HCT116 (cell line): ENCODE data around the gene GNB1. TPM values are rescaled to one million over a fixed set of nuclear protein-coding genes. Genes with fewer than 3 reads are reported as not detected.

Experiments used
- ATAC-seq: fragments of 200-7000 bp; cut with Tn5 transposase; 2 replicates; pipeline ENCODE4 v1.9.1; 2020; ENCODE audit warnings: mild to moderate bottlenecking, moderate library complexity
- BruUV-seq: library from RNA; stranded (reverse); fragments of 400-500 nt; replicated peaks from 2 replicates; lab custom pipeline; 2021; lab: Mats Ljungman, UMichigan
- CTCF ChIA-PET: fragments of 300-600 bp; sonication (Branson Sonifier 250); formaldehyde crosslinking; loops from one replicate; lab custom pipeline; 2021; ENCODE audit warnings: antibody characterized with exemption; lab: Charles Lee
- POLR2A ChIA-PET: fragments of 300-600, 350-600 bp; sonication (Branson Sonifier 250); formaldehyde crosslinking; loops from one replicate; lab custom pipeline; 2021; ENCODE audit warnings: antibody characterized with exemption; lab: Charles Lee
- RAD21 ChIA-PET, 2 experiments: fragments of 300-600 bp; sonication (Branson Sonifier 250); formaldehyde crosslinking; loops; one replicate each; lab custom pipeline; 2023; ENCODE audit warnings: low total read pairs in 2 of 2; ENCODE audit not compliant: uncharacterized antibody in 2 of 2, unreplicated experiment in 2 of 2, low non-redundant PET in 1 of 2; lab: Charles Lee
- DNase-seq: peaks from one replicate; pipeline ENCODE4 v3.0.0-alpha.2; 2010; ENCODE audit warnings: low read depth, low spot score
- H2AFZ ChIP-seq: fragments of 200-600 bp; shearing (Covaris generic), sonication (generic); 2 replicates; pipeline ENCODE4 v1.6.1; 2017; ENCODE audit warnings: low read depth, mixed run types, mixed read lengths, antibody characterized with exemption, low read length; ENCODE audit not compliant: poor library complexity, severe bottlenecking
- H3K27ac ChIP-seq: 2 replicates; pipeline ENCODE4 v1.5.1; 2012; ENCODE audit warnings: low read depth, low read length
- H3K27me3 ChIP-seq: fragments of 200-600 bp; sonication (generic); 2 replicates; pipeline ENCODE4 v1.6.1; 2016; ENCODE audit warnings: mixed run types, low read length, mixed read lengths; ENCODE audit not compliant: insufficient read depth
- H3K36me3 ChIP-seq, 2 experiments: fragments of 200-500 bp in 1 of 2; fragments of 200-600 bp in 1 of 2; sonication (Bioruptor generic) in 1 of 2; sonication (generic) in 1 of 2; 2 replicates each; pipeline versions ENCODE4 v1.5.1 to v1.6.1; 2014 to 2016; ENCODE audit warnings: low read length in 2 of 2, inconsistent platforms in 1 of 2, mixed read lengths in 1 of 2, mixed run types in 1 of 2; ENCODE audit not compliant: insufficient read depth in 2 of 2, control insufficient read depth in 1 of 2
- H3K4me1 ChIP-seq, 2 experiments: fragments of 200-600 bp in 1 of 2; sonication (generic) in 1 of 2; 2 replicates each; pipeline versions ENCODE4 v1.5.1 to v1.6.1; 2012 to 2017; ENCODE audit warnings: low read length in 2 of 2, inconsistent platforms in 1 of 2, mild to moderate bottlenecking in 1 of 2, mixed read lengths in 1 of 2, mixed run types in 1 of 2, moderate library complexity in 1 of 2; ENCODE audit not compliant: insufficient read depth in 2 of 2, control insufficient read depth in 1 of 2
- H3K4me2 ChIP-seq: fragments of 200-600 bp; sonication (generic); 2 replicates; pipeline ENCODE4 v1.6.1; 2017; ENCODE audit warnings: mixed run types, low read length, mixed read lengths
- H3K4me3 ChIP-seq, 2 experiments: fragments of 200-600 bp in 1 of 2; sonication (generic) in 1 of 2; replicated peaks in 1 of 2; 2 replicates each; pipeline ENCODE4 v1.5.1; 2011 to 2016; ENCODE audit warnings: low read length in 2 of 2, control low read depth in 1 of 2, low read depth in 1 of 2, mild to moderate bottlenecking in 1 of 2, mixed read lengths in 1 of 2, mixed run types in 1 of 2
- H3K79me2 ChIP-seq: fragments of 200-600 bp; sonication (generic); 2 replicates; pipeline ENCODE4 v1.6.1; 2017; ENCODE audit warnings: mild to moderate bottlenecking, mixed run types, low read length, moderate library complexity, mixed read lengths; ENCODE audit not compliant: insufficient read depth
- H3K9ac ChIP-seq: fragments of 200-600 bp; sonication (generic); 2 replicates; pipeline ENCODE4 v1.6.1; 2016; ENCODE audit warnings: low read length, mixed read lengths
- H3K9me2 ChIP-seq: fragments of 200-600 bp; sonication (generic), shearing (Covaris generic); 2 replicates; pipeline ENCODE4 v1.6.1; 2017; ENCODE audit warnings: mixed run types, mild to moderate bottlenecking, moderate library complexity; ENCODE audit not compliant: insufficient read depth
- H3K9me3 ChIP-seq, 2 experiments: fragments of 200-500 bp in 1 of 2; fragments of 200-600 bp in 1 of 2; sonication (Bioruptor generic) in 1 of 2; sonication (generic) in 1 of 2; 2 replicates each; pipeline ENCODE4 v1.6.1; 2014 to 2017; ENCODE audit warnings: low read length in 2 of 2, mixed read lengths in 2 of 2, inconsistent platforms in 1 of 2, low read depth in 1 of 2, mild to moderate bottlenecking in 1 of 2, mixed run types in 1 of 2, moderate library complexity in 1 of 2; ENCODE audit not compliant: control insufficient read depth in 1 of 2, insufficient read depth in 1 of 2
- H4K20me1 ChIP-seq: fragments of 200-600 bp; sonication (generic), shearing (Covaris generic); 2 replicates; pipeline ENCODE4 v1.6.1; 2017; ENCODE audit warnings: mixed run types, mild to moderate bottlenecking, moderate library complexity; ENCODE audit not compliant: insufficient read depth
- CEBPB ChIP-seq: IDR thresholded peaks from 2 replicates; pipeline ENCODE4 v1.6.1; 2012; ENCODE audit warnings: low read depth
- ELF1 ChIP-seq: IDR thresholded peaks from 2 replicates; pipeline ENCODE4 v1.6.1; 2012; ENCODE audit warnings: low read depth, borderline replicate concordance
- JUND ChIP-seq: IDR thresholded peaks from 2 replicates; pipeline ENCODE4 v1.6.1; 2012
- POLR2A ChIP-seq: IDR thresholded peaks from 2 replicates; pipeline ENCODE4 v1.7.0; 2011; ENCODE audit warnings: borderline replicate concordance; ENCODE audit not compliant: insufficient read depth, insufficient read length; ENCODE audit errors: extremely low read depth
- POLR2AphosphoS5 ChIP-seq: IDR thresholded peaks from 2 replicates; pipeline ENCODE4 v1.6.1; 2011; ENCODE audit warnings: mild to moderate bottlenecking, low read depth, low read length, moderate library complexity
- RAD21 ChIP-seq: IDR thresholded peaks from 2 replicates; pipeline ENCODE4 v1.6.1; 2012; ENCODE audit warnings: low read depth, mild to moderate bottlenecking
- REST ChIP-seq: IDR thresholded peaks from 2 replicates; pipeline ENCODE4 v1.6.1; 2012; ENCODE audit warnings: low read depth
- SIN3A ChIP-seq: IDR thresholded peaks from 2 replicates; pipeline ENCODE4 v1.6.1; 2012; ENCODE audit warnings: low read depth
- SRF ChIP-seq: IDR thresholded peaks from 2 replicates; pipeline ENCODE4 v1.6.1; 2012; ENCODE audit warnings: low read depth
- intact Hi-C: fragments of 100-400 bp; cut with micrococcal nuclease; formaldehyde crosslinking; loops from 2 replicates; pipeline ENCODE4 v1.10.0; 2022
- total RNA-seq: library from RNA; stranded (reverse); gene quantifications from one replicate; pipeline ENCODE4 v1.2.1, GENCODE V29; 2021; ENCODE audit not compliant: unreplicated experiment

Gene GNB1
- total RNA-seq, 1 experiment from 2014 or later = 371 TPM

- RAD21 ChIA-PET = no interaction called here
- Histone ChIP-seq H3K27me3 (no peaks in the 10 kb centered on the region), H3K4me1 (no peaks in the 10 kb centered on the region), H3K9me2 (no peaks in the 10 kb centered on the region), H3K79me2 (peaks cover 99% of the 10 kb centered on the region), H4K20me1 (peaks cover 14% of the 10 kb centered on the region; the same call in 1 of the 2 replicates), H3K9ac (no peak overlapping the region), H2AFZ (no peak overlapping the region), H3K9me3 (no peaks in the 10 kb centered on the region), H3K27ac (no peak overlapping the region), H3K36me3 (peaks cover 2 to 29% of the 10 kb centered on the region in 2 experiments; a peak in 2 of 4 replicates), H3K4me3 (no peak overlapping the region), H3K4me2 (no peak overlapping the region)
- TF ChIP-seq JUND (no peak), SIN3A (no peak), SRF (no peak), ELF1 (no peak), POLR2A (no peak), RAD21 (no peak), CEBPB (no peak), REST (no peak), POLR2AphosphoS5 (no peak)
- DNase-seq (no peak), ATAC-seq (no peak)
- POLR2A ChIA-PET = no interaction called here
- CTCF ChIA-PET = no interaction called here
- no TSS peak for BruUV-seq
- intact Hi-C loops = no loop called here
These were observed 14.5 kb downstream of the GNB1 start for GRCh38 chr1:1876335-1876930.
